GOT3 (cell line): ENCODE data around the gene WBP1L.
A peak's percentile ranks its signal among the peaks of the same experiment; 100 is the strongest.
"Not testable (repeated sequence)": the region's sequence is repeated elsewhere in the genome, so short reads cannot be mapped to it uniquely, and the experiment has no call there.

ENCODE experiments used
- DNase-seq: peaks from one replicate; lab custom pipeline; 2025; ENCODE audit warnings: mixed read lengths; lab: John Stamatoyannopoulos, UW

The WBP1L gene

GRCh38 chr10:102723989-102724388 is 19.8 kb upstream of the WBP1L start:
- no peak for DNase-seq

- DNase-seq: no peak
These were observed 17.5 kb upstream of the WBP1L start for GRCh38 chr10:102726274-102726673.

- no peak for DNase-seq
These were observed 16.5 kb upstream of the WBP1L start for GRCh38 chr10:102727037-102727818.

- peak; percentile 44 for DNase-seq
These were observed 14.4 kb upstream of the WBP1L start for GRCh38 chr10:102729029-102730026.

- DNase-seq: no peak
These were observed 12.4 kb upstream of the WBP1L start for GRCh38 chr10:102731222-102731800.

- no peak for DNase-seq
These were observed 11.1 kb upstream of the WBP1L start for GRCh38 chr10:102732661-102733060.

- DNase-seq: no peak
These were observed 8.6 kb upstream of the WBP1L start for GRCh38 chr10:102735065-102735562.

GRCh38 chr10:102738692-102739121 is 5.0 kb upstream of the WBP1L start:
- DNase-seq: no peak

GRCh38 chr10:102740229-102740628 is 3.5 kb upstream of the WBP1L start:
- no peak for DNase-seq

- no peak for DNase-seq
These were observed 2.0 kb upstream of the WBP1L start for GRCh38 chr10:102741726-102742237.

GRCh38 chr10:102742313-102742712 is 1.4 kb upstream of the WBP1L start:
- DNase-seq: not testable (repeated sequence)

GRCh38 chr10:102743078-102743587 is 615 bp upstream of the WBP1L start:
- no peak for DNase-seq

GRCh38 chr10:102744374-102745051 is 765 bp downstream of the WBP1L start:
- DNase-seq: no peak

- no peak for DNase-seq
These were observed 1.4 kb downstream of the WBP1L start for GRCh38 chr10:102745157-102745556.

GRCh38 chr10:102752266-102752930 is 8.7 kb downstream of the WBP1L start:
- no peak for DNase-seq

GRCh38 chr10:102752934-102753664 is 9.4 kb downstream of the WBP1L start:
- no peak for DNase-seq

- no peak for DNase-seq
These were observed 10.0 kb downstream of the WBP1L start for GRCh38 chr10:102753718-102754117.

- no peak for DNase-seq
These were observed 13.6 kb downstream of the WBP1L start for GRCh38 chr10:102757323-102757722.

GRCh38 chr10:102758240-102758932 is 14.6 kb downstream of the WBP1L start:
- DNase-seq: no peak
